ENCODE measurements around the gene IGFL2. TPM values are rescaled to one million over a fixed set of nuclear protein-coding genes. Genes with fewer than 3 reads are reported as not detected.
A peak's percentile ranks its signal among the peaks of the same experiment; 100 is the strongest.

IGFL2 gene
- total RNA-seq, 1 experiment from 2014 or later: not detected

DNA sequence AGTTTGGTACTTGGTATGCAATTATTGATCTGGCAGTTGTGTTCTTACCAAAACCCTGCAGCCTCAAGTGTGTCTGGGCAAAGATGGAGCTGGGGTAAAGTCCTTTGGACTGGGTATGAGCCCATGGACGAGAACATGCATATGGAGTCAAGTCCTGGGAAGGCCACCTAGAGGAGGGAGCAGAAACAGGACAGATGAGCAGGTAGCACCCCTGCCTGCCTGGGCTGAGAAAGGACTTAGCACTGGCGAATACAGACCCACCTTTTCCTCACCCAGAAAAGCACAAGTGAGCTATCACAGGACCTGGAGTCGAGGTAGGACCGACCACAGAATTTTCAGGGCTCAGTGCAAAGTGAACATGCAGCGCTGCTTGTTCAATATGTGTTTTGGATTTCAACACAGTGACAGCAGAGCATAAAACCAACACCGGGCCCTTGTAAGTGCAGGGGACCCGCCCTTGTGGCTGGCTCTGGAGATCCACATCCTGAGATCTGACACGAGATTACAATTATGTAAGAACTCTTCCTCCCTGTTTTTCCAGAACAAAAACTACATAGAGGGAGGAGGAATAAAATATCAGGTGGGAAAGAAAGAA lies 25.9 kb downstream of the IGFL2 start:
- RAD21 ChIA-PET (ENCODE audit: low non-redundant PET in 1 of 2, low total read pairs in 2 of 2, uncharacterized antibody in 2 of 2, unreplicated experiment in 2 of 2): no interaction called here
- no peaks in the 10 kb centered on the region for H3K79me2 ChIP-seq (ENCODE audit: insufficient read depth, low read length)
- no peak for TF ChIP-seq SRF (IDR thresholded peaks at IDR 0.05; ENCODE audit: low read depth)
- TF ChIP-seq, protein P1, sequence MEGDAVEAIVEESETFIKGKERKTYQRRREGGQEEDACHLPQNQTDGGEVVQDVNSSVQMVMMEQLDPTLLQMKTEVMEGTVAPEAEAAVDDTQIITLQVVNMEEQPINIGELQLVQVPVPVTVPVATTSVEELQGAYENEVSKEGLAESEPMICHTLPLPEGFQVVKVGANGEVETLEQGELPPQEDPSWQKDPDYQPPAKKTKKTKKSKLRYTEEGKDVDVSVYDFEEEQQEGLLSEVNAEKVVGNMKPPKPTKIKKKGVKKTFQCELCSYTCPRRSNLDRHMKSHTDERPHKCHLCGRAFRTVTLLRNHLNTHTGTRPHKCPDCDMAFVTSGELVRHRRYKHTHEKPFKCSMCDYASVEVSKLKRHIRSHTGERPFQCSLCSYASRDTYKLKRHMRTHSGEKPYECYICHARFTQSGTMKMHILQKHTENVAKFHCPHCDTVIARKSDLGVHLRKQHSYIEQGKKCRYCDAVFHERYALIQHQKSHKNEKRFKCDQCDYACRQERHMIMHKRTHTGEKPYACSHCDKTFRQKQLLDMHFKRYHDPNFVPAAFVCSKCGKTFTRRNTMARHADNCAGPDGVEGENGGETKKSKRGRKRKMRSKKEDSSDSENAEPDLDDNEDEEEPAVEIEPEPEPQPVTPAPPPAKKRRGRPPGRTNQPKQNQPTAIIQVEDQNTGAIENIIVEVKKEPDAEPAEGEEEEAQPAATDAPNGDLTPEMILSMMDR (IDR thresholded peaks at IDR 0.05 in 2 of 3, conservative IDR thresholded peaks at IDR 0.05 in 1 of 3; ENCODE audit: borderline replicate concordance in 1 of 3, insufficient read depth in 1 of 3, low read depth in 2 of 3, low read length in 2 of 3): 0 out of 6 replicates have a peak, but pooled peaks of 2 of the 3 experiments have one; percentile 13 to 15
- H3K4me3 ChIP-seq (replicated peaks in 1 of 2; ENCODE audit: low read depth in 1 of 2, low read length in 2 of 2): no peak overlapping the region
- no peak for DNase-seq (ENCODE audit: low read depth, low spot score)
- CTCF ChIA-PET: interaction anchor here (1.0 to 1.4 kb wide), 2 partner anchors 16 to 91 kb away, joined by 4 to 5 read pairs; no protein-coding TSS in a partner anchor
- no peak overlapping the region for H3K27ac ChIP-seq (ENCODE audit: low read depth, low read length)
- no TSS peak for BruUV-seq (replicated peaks)
- intact Hi-C loops (cut with micrococcal nuclease): no loop called here
- peak; percentile 73 for ATAC-seq
- H3K9me2 ChIP-seq (ENCODE audit: insufficient read depth): no peaks in the 10 kb centered on the region
- POLR2A ChIA-PET: no interaction called here
- H3K4me1 ChIP-seq (ENCODE audit: control insufficient read depth in 1 of 2, insufficient read depth in 2 of 2, low read length in 2 of 2): no peaks in the 10 kb centered on the region
- H4K20me1 ChIP-seq (ENCODE audit: insufficient read depth): no peaks in the 10 kb centered on the region
- H3K9me3 ChIP-seq (ENCODE audit: control insufficient read depth in 1 of 2, insufficient read depth in 1 of 2, low read depth in 1 of 2, low read length in 2 of 2): no peaks in the 10 kb centered on the region
- no peak overlapping the region for H3K4me2 ChIP-seq (ENCODE audit: low read length)
- H3K9ac ChIP-seq (ENCODE audit: low read length): no peak overlapping the region
- no peaks in the 10 kb centered on the region for H3K36me3 ChIP-seq (ENCODE audit: control insufficient read depth in 1 of 2, insufficient read depth in 2 of 2, low read length in 2 of 2)
- no peaks in the 10 kb centered on the region for H3K27me3 ChIP-seq (ENCODE audit: insufficient read depth, low read length)
- H2AFZ ChIP-seq (ENCODE audit: low read depth, low read length, poor library complexity, severe bottlenecking): no peak overlapping the region

DNA sequence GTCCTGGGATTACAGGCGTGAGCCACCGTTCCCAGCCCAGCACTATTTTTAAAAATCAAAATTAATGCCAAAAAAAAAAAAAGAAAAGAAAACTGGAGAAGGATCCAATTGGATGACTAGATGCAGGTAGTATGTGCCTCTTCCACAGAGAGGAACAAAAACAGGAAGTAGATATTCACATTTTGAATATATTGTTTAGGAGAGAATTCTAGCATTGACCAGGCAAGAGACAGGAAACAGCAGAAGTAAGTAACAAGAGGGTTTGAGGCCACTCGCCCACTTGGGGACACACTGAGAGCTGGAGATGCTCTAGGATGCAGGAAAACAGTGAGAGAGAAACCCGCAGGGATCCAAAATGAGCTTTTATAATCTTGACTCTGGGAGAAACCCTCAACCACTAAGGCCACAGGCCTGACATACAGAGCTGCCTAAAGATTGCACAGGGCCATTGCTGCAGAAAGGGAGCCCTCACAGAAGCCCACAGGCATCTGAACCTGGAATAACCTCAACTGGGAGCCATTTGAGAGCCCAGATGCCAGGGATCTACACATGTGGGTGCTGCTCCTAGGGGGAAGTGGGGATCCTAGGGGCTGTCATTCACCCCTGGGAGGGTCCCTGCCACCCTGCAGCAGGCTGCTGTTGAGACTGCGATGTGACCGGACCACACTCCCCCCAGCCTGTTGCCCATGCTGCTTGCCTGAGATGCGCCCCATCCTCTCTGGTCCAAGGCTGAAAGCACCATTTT lies 28.2 kb downstream of the IGFL2 start:
- BruUV-seq (replicated peaks): no TSS peak
- H4K20me1 ChIP-seq (ENCODE audit: insufficient read depth): no peaks in the 10 kb centered on the region
- no peak overlapping the region for H3K4me2 ChIP-seq (ENCODE audit: low read length)
- ChIA-PET POLR2A (no interaction called here), CTCF (interaction anchor here (1.0 kb wide), 1 partner anchor 98 kb away, joined by 3 read pairs; no protein-coding TSS in a partner anchor), RAD21 (ENCODE audit: low non-redundant PET in 1 of 2, low total read pairs in 2 of 2, uncharacterized antibody in 2 of 2, unreplicated experiment in 2 of 2) (no interaction called here)
- intact Hi-C loops (cut with micrococcal nuclease): no loop called here
- H2AFZ ChIP-seq (ENCODE audit: low read depth, low read length, poor library complexity, severe bottlenecking): no peak overlapping the region
- no peak overlapping the region for H3K4me3 ChIP-seq (replicated peaks in 1 of 2; ENCODE audit: low read depth in 1 of 2, low read length in 2 of 2)
- no peaks in the 10 kb centered on the region for H3K9me2 ChIP-seq (ENCODE audit: insufficient read depth)
- no peak for DNase-seq (ENCODE audit: low read depth, low spot score)
- peaks cover 0 to 11% of the 10 kb centered on the region in 2 experiments; a peak in 3 of 4 replicates for H3K4me1 ChIP-seq (ENCODE audit: control insufficient read depth in 1 of 2, insufficient read depth in 2 of 2, low read length in 2 of 2)
- ATAC-seq: no peak
- no peak overlapping the region for H3K27ac ChIP-seq (ENCODE audit: low read depth, low read length)
- H3K36me3 ChIP-seq (ENCODE audit: control insufficient read depth in 1 of 2, insufficient read depth in 2 of 2, low read length in 2 of 2): no peaks in the 10 kb centered on the region
- H3K27me3 ChIP-seq (ENCODE audit: insufficient read depth, low read length): no peaks in the 10 kb centered on the region
- no peaks in the 10 kb centered on the region for H3K79me2 ChIP-seq (ENCODE audit: insufficient read depth, low read length)
- no peak overlapping the region for H3K9ac ChIP-seq (ENCODE audit: low read length)
- H3K9me3 ChIP-seq (ENCODE audit: control insufficient read depth in 1 of 2, insufficient read depth in 1 of 2, low read depth in 1 of 2, low read length in 2 of 2): no peaks in the 10 kb centered on the region
- TF ChIP-seq RAD21 (IDR thresholded peaks at IDR 0.05; ENCODE audit: low read depth): no peak
- TF ChIP-seq SP1 (IDR thresholded peaks at IDR 0.05; ENCODE audit: low read depth): no peak
- TF ChIP-seq ZNF274 (IDR thresholded peaks at IDR 0.05; ENCODE audit: low read depth, low read length): no peak
- no peak for TF ChIP-seq EZH2 (IDR thresholded peaks at IDR 0.05)
- TF ChIP-seq JUND (IDR thresholded peaks at IDR 0.05): no peak
- TF ChIP-seq POLR2A (IDR thresholded peaks at IDR 0.05; ENCODE audit: borderline replicate concordance, extremely low read depth, insufficient read depth, insufficient read length): no peak
